Pancreas (tissue), 10 donors: ENCODE measurements around the gene OPRL1. TPM values are rescaled to one million over a fixed set of nuclear protein-coding genes. Genes with fewer than 3 reads are reported as not detected.

Experiments used
- ATAC-seq, 4 donors: fragments of 200-7000 bp; cut with Tn5 transposase; one replicate each; pipeline versions ENCODE4 v1.8.0 to v1.9.1; 2020; ENCODE audit warnings: mild to moderate bottlenecking in 4 of 4, moderate library complexity in 4 of 4
- DNase-seq, 6 donors: peaks; one replicate each; pipeline ENCODE4 v3.0.0-alpha.2; 2020
- FAIRE-seq: peaks from 2 replicates; lab custom pipeline; 2012; peaks lifted over from hg19 to GRCh38; lab: Jason Lieb, UNC
- H3K27ac ChIP-seq, 4 donors: fragments of 200-600 bp; sonication (generic); 1 replicate in 3 of 4; 2 replicates in 1 of 4; pipeline versions ENCODE4 v1.5.0 to v1.8.0; 2020
- H3K27me3 ChIP-seq, 4 donors: fragments of 200-600 bp; one replicate each; pipeline ENCODE4 v1.8.0; 2021
- H3K36me3 ChIP-seq, 3 donors: fragments of 200-600 bp; sonication (generic) in 1 of 3; one replicate each; pipeline versions ENCODE4 v1.5.0 to v1.8.0; 2020 to 2021
- H3K4me1 ChIP-seq, 3 donors: fragments of 200-600 bp; one replicate each; pipeline ENCODE4 v1.8.0; 2021
- H3K4me3 ChIP-seq, 4 donors: fragments of 200-600 bp; sonication (generic) in 2 of 4; one replicate each; pipeline versions ENCODE4 v1.5.0 to v1.8.0; 2020 to 2021
- H3K9me3 ChIP-seq, 4 donors: fragments of 200-600 bp; one replicate each; pipeline ENCODE4 v1.8.0; 2021
- WGBS, 2 donors: extraction: QIAGEN DNeasy Blood & Tissue Kit; methylation state at CpG; one replicate each; pipeline ENCODE4 v1.1.7; 2013; 5-methylcytosine and 5-hydroxymethylcytosine counted together
- intact Hi-C, 3 donors: fragments of 100-400 bp; cut with DNase I; formaldehyde crosslinking; loops; one replicate each; pipeline versions ENCODE4 v1.11.1 to v1.14.2; 2022
- polyA plus RNA-seq, 2 donors: library from polyadenylated mRNA; stranded (reverse); fragments of 200-250 nt; gene quantifications; one replicate each; pipeline ENCODE4 v1.2.3, GENCODE V29; 2013
- total RNA-seq, 6 donors: library from RNA; stranded (reverse); fragmentation: NEBNext Ultra II Directional in 4 of 6; extraction: Animal tissue kit (Norgen Biotek cat#: 25700) in 4 of 6; gene quantifications; one replicate each; pipeline versions ENCODE4 v1.2.1 to v1.2.4, GENCODE V29; 2021 to 2023
- TF ChIP-seq, protein P1 (sequence below), 4 donors: fragments of 200-600 bp; sonication (generic) in 3 of 4; IDR thresholded peaks; one replicate each; pipeline versions ENCODE4 v1.5.0 to v1.8.0; 2021; ENCODE audit warnings: antibody characterized with exemption in 4 of 4
- donor health status: healthy with polysubstance abuse.
- donor health status: DM: no; HTN: no; CAD: no; lungs with moderate emphysema.
- donor health status: DM: no; HTN: no; CAD: no.
- donor health status: control.
- donor health status: control.
- donor health status: Bipolar disorder and iron deficiency.
- donor health status: DM: yes; HTN: yes; CAD: no.
- donor health status: DM: no; HTN: no; CAD: no.
- donor health status: DM: no; HTN: no; CAD: no.
- donor health status: DM: yes; HTN: yes; CAD: no.

Gene OPRL1
- total and polyA plus RNA-seq, 8 donors = 0.25 to 2.2 (median 0.91) TPM

DNA sequence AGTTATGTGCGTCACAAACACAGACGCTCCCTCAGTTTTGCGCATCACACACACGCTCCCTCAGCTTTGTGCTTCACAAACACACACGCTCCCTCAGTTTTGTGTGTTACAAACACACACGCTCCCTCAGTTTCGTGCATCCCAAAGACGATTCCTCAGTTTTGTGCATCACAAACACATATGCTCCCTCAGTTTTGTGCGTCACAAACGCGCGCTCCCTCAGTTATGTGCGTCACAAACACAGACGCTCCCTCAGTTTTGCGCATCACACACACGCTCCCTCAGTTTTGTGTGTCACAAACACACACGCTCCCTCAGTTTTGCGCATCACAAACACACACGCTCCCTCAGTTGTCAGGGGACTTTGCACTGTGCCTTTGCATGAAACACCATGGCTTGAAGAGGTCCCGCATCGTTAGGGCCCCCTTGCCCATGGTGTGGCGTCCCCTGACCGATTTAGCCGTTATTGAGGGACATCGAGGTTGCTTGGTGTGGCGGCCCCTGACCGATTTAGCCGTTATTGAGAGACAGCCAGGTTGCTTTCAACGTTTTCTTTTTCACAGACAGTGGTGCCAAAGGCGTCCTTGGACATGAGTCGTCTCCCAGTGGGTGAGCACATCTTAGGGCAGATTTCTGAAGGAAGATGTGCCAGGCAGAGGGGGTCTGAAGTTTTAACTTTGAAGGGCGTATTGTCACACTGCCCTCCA, 56.3 kb downstream of the OPRL1 start:
- FAIRE-seq (no peak), ATAC-seq (no peak), DNase-seq (peak in 1 of 6 donors; percentile 16)
- WGBS, 2 donors = 70 to 75% methylated on average over 31 to 32 of the region's 32 CpGs
- H3K27me3 ChIP-seq = no peaks in the 10 kb centered on the region
- no peaks in the 10 kb centered on the region for H3K9me3 ChIP-seq
- TF ChIP-seq, protein P1, sequence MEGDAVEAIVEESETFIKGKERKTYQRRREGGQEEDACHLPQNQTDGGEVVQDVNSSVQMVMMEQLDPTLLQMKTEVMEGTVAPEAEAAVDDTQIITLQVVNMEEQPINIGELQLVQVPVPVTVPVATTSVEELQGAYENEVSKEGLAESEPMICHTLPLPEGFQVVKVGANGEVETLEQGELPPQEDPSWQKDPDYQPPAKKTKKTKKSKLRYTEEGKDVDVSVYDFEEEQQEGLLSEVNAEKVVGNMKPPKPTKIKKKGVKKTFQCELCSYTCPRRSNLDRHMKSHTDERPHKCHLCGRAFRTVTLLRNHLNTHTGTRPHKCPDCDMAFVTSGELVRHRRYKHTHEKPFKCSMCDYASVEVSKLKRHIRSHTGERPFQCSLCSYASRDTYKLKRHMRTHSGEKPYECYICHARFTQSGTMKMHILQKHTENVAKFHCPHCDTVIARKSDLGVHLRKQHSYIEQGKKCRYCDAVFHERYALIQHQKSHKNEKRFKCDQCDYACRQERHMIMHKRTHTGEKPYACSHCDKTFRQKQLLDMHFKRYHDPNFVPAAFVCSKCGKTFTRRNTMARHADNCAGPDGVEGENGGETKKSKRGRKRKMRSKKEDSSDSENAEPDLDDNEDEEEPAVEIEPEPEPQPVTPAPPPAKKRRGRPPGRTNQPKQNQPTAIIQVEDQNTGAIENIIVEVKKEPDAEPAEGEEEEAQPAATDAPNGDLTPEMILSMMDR (IDR thresholded peaks at IDR 0.05) = no peak
- intact Hi-C loops = no loop called here
- H3K4me3 ChIP-seq = no peak overlapping the region
- H3K4me1 ChIP-seq = no peaks in the 10 kb centered on the region
- no peaks in the 10 kb centered on the region for H3K36me3 ChIP-seq
- no peak overlapping the region for H3K27ac ChIP-seq

DNA sequence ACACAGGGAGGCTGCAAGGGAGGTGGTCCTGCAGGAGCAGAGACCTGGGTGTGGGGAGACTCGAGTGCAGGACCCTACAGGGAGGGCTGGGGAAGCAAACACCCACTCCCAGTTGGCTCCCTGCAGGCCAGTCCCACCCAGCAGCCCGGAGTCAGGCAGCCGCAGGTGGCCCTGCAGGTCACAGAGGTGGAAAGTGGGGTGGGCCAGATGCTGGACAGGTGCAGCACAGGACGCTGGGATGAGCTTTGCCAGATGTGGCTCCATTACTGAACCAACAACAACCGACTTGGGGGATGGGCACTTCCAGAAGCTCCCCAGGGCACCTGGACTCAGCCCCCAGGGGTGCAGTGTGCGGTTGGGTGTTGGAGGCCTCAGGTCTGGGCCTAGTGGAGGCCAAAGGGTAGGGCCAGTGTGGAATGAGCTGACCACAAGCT, 57.7 kb downstream of the OPRL1 start:
- H3K4me1 ChIP-seq = no peaks in the 10 kb centered on the region
- TF ChIP-seq, protein P1 (IDR thresholded peaks at IDR 0.05) = no peak
- no peaks in the 10 kb centered on the region for H3K27me3 ChIP-seq
- intact Hi-C loops = no loop called here
- no peak overlapping the region for H3K4me3 ChIP-seq
- no peak overlapping the region for H3K27ac ChIP-seq
- no peak for FAIRE-seq
- peak in 1 of 6 donors; percentile 33 for DNase-seq
- no peak for ATAC-seq
- WGBS, 2 donors = 70 to 71% methylated on average over 6 of the region's 6 CpGs
- no peaks in the 10 kb centered on the region for H3K9me3 ChIP-seq
- no peaks in the 10 kb centered on the region for H3K36me3 ChIP-seq

DNA sequence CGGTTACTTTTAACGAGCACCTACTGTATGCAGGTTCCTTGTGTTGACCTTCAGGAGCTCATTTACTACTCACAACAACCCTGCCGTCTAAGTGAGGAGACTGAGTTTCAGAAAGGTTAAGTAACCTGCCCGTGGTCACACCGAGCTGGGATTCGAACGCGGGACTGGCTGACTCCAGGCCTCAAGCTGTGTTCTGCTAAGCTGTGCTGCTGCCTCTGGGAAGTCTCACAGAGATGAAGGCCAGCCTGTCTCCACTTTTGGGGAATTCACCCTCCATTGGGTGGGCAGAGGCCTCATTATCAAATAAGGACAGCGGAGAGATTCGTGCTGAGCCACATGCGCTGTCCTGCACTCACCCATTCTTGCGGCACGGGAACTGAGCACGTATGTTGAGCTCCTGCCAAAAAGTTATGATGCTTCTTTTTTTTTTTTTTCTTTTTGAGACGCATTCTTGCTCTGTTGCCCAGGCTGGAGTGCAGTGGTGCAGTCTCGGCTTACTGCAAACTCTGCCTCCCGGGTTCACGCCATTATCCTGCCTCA, 58.5 kb downstream of the OPRL1 start:
- no peaks in the 10 kb centered on the region for H3K9me3 ChIP-seq
- no peaks in the 10 kb centered on the region for H3K36me3 ChIP-seq
- ATAC-seq (no peak), FAIRE-seq (no peak), DNase-seq (peak in 1 of 6 donors; percentile 25)
- TF ChIP-seq, protein P1 (IDR thresholded peaks at IDR 0.05) = no peak
- 78 to 86% methylated on average over 18 of the region's 18 CpGs for WGBS, 2 donors
- H3K4me3 ChIP-seq = no peak overlapping the region
- no peaks in the 10 kb centered on the region for H3K27me3 ChIP-seq
- intact Hi-C loops = no loop called here
- H3K4me1 ChIP-seq = no peaks in the 10 kb centered on the region
- H3K27ac ChIP-seq = no peak overlapping the region

DNA sequence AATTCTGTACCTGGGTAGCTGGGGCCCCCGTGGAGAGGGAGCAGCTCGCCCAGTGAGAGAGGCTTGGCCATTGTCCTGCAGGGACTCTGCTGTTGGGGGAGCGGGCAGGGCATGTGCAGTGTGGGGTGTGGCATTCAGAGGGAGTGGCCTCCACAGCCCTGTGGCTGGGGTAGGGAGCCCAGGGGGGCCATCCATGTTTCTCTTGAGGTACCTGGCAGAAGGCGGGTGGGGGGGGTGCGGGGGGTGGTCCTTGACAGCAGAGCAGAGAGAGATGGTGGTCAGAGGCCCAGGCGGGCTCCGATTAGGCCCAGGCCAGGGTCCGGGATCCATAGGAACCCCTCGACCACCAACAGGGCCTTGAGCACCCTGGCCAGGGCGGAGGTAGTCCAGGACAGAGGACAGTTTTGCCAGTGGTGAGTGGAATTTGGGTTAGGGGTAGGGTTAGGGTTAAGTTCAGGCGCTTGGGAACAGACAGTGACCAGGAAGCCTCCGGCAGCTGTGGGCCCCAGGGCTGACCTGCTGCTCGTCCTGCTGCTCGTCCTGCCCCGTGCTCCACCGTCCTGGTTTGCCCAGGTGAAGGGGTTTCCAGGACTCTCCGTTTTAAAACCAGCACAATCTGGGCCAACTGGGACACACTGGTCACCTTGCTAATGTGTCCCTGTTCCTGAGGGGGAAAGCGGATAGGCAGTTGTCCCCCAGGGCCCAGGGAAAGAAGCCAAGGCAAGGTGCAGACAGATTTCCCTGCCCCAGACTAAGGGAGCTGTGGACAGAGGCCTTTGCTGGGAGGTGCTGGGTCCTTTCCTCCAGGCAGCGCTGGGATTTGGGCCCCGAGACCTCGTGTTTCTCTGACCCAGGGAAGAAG, 59.5 kb downstream of the OPRL1 start:
- DNase-seq = peak in 1 of 6 donors; percentile 48
- ATAC-seq = no peak
- intact Hi-C loops = no loop called here
- H3K27me3 ChIP-seq = no peaks in the 10 kb centered on the region
- no peak overlapping the region for H3K4me3 ChIP-seq
- 66 to 73% methylated on average over 21 of the region's 21 CpGs for WGBS, 2 donors
- no peaks in the 10 kb centered on the region for H3K9me3 ChIP-seq
- TF ChIP-seq, protein P1 (IDR thresholded peaks at IDR 0.05) = no peak
- no peaks in the 10 kb centered on the region for H3K4me1 ChIP-seq
- H3K36me3 ChIP-seq = no peaks in the 10 kb centered on the region
- FAIRE-seq = no peak
- no peak overlapping the region for H3K27ac ChIP-seq
